NCI-H1105 treated with DMSO at 0.1 percent for 48 hours (cell line): ENCODE results near the gene SGK2.
"Not testable (repeated sequence)": the region's sequence is repeated elsewhere in the genome, so short reads cannot be mapped to it uniquely, and the experiment has no call there.

Source experiments
- DNase-seq: peaks from one replicate; lab custom pipeline; 2025; lab: John Stamatoyannopoulos, UW

SGK2 gene

DNA sequence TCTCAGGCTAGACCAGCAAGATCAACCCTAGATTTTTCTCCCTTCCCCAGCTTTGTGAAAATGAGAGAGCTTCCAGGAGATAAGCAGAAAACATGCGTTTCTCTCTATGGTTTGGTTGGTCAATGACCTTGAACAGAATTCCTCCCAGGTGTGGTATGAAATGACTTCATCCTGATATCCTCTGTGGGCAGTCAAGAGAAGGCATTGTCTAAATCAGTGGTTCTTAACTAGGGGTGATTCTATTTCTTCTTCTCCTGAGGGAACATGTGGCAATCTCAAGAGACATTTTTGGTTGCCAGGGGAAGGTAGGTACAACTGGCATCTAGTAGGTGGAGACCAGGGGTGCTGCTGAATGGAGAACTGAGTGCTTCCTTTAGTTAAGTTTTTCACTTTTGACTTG is 44.3 kb downstream of the SGK2 start:
- no peak for DNase-seq

GRCh38 chr20:43605715-43606114 is 46.9 kb downstream of the SGK2 start:
- DNase-seq, result no peak

DNA sequence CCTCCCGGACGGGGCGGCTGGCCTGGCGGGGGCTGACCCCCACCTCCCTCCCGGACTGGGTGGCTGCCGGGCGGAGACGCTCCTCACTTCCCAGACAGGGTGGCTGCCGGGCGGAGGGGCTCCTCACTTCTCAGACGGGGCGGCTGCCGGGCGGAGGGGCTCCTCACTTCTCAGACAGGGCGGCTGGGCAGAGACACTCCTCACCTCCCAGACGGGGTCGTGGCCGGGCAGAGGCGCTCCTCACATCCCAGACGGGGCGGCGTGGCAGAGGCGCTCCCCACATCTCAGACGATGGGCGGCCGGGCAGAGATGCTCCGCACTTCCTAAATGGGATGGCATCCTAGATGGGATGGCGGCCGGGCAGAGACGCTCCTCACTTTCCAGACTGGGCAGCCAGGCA is 48.5 kb downstream of the SGK2 start:
- not testable (repeated sequence) for DNase-seq

DNA sequence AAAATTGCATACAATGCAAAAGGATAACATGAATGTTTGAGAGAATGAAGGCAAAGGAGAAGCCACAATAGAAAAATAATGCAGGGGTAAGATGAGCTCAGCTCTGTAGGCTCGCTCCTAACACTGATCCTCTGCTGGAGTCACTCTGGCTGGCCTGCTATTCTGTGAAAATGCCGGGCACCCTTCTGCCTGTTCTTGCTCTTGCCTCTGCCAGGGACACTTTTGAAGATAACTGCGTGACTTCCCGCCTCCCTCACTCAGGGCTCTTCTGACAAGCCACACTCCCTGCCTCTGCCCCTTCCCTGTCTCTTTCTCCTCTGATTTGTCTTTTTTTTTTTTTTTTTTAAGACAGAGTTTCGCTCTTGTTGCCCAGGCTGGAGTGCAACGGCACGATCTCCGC is 72.8 kb downstream of the SGK2 start:
- no peak for DNase-seq
